NCI-H774 (cell line): ENCODE results near the gene SNX33.

Source experiments
- DNase-seq: peaks from one replicate; lab custom pipeline; 2025; lab: John Stamatoyannopoulos, UW

SNX33 gene

GRCh38 chr15:75641179-75641503 lies 6.6 kb upstream of the SNX33 start:
- no peak for DNase-seq

DNA sequence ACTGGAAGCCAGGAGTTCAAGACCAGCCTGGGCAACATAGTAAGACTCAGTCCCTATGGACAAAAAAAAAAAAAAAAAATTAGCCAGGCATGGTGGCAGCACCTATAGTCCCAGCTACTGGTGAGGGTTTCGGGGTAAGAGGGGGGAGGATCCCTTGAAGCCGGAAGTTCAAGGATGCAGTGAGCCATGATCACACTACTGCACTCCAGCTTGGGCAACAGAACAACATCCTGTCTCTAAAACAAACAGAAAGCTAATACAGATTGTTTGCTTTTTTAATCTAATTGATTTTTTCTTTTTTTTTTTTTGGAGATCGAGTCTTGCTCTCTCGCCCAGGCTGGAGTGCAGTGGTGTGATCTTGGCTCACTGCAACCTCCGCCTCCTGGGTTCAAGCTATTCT lies 6.1 kb upstream of the SNX33 start:
- no peak for DNase-seq

DNA sequence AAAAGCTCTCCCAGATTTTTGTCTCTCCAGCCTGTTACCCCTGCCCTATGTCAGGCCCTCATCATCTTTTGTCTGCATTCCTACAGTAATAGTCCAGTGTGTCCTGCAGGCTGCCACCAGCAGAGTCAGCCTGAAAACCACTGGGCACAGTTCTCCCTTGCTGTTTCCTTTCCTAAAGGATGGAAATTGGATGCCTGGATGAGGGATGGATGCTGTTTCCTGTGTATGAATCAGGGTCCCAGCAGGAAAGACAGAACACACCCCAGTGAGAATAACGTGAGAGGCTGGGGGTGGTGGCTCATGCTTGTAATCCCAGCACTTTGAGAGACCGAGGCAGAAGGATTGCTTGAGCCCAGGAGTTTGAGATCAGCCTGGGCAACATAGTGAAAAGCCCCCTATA lies 3.3 kb upstream of the SNX33 start:
- DNase-seq, result no peak

GRCh38 chr15:75646112-75646943 lies 1.4 kb upstream of the SNX33 start:
- DNase-seq, result no peak

DNA sequence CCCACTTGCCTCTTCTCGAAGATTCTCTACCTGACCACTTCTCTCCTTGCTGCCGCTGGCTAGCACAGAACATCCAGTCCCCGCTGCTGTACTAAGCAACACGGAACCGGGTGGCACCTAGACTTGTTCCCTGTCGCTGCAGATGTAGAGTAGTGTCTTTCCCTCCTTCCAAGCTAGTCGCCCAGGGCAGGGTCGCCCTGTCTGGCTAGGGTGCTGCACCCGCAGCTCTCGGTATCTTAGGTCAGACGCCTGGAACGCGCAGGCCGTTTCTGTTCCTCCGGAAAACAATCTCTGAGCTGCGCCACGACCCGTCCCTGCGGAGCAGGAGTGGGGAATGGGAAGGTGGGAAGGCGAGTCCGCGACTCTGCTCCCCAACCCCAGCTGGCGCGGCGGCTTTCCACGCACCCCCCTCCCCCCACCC lies 758 bp upstream of the SNX33 start:
- DNase-seq, result no peak

DNA sequence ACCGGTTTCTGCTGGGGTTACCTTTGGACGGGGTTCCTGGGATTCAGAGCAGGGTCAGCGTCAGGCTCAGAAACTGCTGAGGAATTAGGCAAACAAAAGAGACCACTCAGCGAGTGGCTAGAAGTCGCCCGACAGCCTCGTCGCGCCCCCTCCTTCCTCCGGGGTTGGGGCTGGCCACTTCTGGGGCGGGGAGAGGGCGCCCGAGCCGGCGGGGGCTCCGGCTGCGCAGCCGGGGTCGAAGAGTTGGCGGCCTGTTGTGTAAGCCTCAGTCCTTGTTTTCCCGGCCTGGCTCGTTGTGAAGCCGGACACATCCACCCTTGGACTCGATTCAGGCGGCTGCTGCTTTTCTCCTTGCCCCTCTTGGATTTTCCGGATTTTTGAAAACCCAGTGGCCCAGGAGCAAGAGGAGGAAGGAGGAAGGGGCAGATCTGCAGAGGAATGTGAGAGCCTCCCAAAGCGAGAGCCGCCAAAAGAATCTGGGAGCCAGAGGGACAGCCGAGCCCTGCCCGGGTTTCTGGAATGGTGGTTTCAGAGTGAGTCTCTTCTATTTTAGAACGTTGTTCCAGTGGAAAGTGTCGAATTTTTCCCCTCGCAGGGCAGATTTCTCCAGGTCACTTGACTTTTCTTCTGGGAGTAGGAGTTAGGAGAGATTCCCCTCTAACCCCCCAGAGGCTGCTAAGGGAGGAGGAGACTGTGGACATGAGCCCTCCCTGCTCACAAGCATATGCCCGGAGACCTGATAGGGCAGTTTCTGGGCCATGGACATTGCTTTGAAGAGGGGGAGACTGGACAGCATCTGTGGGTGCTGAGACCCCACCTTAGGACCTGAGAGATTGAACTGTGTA lies 666 bp downstream of the SNX33 start:
- no peak for DNase-seq

DNA sequence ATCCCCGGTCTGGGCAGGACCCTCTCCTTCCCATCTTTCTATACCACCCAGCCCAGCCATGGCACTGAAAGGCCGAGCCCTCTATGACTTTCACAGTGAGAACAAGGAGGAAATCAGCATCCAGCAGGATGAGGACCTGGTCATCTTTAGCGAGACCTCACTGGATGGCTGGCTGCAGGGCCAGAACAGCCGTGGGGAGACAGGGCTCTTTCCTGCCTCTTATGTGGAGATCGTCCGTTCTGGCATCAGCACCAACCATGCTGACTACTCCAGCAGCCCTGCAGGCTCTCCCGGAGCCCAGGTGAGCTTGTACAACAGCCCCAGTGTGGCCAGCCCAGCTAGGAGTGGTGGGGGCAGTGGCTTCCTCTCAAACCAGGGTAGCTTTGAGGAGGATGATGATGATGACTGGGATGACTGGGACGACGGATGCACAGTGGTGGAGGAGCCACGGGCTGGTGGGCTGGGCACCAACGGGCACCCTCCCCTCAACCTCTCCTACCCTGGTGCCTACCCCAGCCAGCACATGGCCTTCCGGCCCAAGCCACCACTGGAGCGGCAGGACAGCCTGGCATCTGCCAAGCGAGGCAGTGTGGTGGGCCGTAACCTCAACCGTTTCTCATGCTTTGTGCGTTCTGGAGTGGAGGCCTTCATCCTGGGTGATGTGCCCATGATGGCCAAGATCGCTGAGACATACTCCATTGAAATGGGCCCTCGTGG lies 1.5 kb downstream of the SNX33 start:
- DNase-seq, result no peak

DNA sequence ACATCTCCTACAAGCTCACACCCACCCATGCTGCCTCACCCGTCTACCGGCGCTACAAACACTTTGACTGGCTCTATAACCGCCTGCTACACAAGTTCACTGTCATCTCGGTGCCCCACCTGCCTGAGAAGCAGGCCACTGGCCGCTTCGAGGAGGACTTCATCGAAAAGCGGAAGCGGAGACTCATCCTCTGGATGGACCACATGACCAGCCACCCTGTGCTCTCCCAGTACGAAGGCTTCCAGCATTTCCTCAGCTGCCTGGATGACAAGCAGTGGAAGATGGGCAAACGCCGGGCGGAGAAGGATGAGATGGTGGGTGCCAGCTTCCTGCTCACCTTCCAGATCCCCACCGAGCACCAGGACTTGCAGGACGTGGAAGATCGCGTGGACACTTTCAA lies 2.1 kb downstream of the SNX33 start:
- DNase-seq, result no peak

- no peak for DNase-seq
Observed at GRCh38 chr15:75650908-75651809, 3.4 kb downstream of the SNX33 start.

GRCh38 chr15:75651810-75652543 lies 4.3 kb downstream of the SNX33 start:
- DNase-seq, result no peak

- no peak for DNase-seq
Observed at GRCh38 chr15:75653347-75653913, 5.7 kb downstream of the SNX33 start.

GRCh38 chr15:75654201-75654907 lies 6.6 kb downstream of the SNX33 start:
- DNase-seq, result no peak

DNA sequence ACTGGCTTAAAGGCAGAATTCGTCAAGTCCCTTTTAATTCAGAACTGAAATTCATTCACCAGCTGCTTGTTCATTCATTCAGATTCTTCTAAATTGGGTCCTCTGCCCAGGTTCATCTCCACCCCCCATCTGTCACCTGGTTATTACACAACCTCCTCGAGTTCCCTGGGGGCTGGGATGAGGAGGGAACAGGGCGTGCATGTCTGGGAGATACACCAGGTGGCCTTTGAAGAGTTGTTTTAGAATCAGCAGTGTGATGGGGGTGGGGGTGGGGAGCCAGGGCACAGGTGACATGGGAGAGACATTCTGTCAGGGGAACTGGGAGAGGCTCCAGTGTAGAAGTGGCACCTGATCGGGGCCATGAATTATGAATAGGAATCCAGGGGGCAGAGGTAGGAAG lies 8.2 kb downstream of the SNX33 start:
- DNase-seq, result no peak

DNA sequence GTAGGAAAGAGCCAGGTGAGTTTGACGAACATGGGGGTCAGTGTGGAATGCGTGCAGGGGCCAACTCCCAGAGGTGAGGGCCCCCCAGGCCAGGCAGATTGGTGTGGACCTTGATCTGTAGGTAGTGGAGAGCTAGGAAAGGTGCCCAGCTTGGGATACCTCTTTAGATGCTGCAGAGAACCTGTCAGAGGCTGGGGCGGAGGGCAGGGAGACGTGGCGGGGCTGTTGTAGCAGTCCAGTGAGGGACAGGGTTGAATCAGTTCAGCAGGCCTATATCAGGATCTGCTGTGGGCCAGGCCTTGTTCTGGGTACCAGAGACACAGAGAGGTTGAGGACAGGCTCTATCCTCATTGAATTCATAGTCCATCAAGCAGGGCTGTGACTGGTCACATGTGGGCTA lies 8.6 kb downstream of the SNX33 start:
- DNase-seq, result no peak

- DNase-seq, result no peak
Observed at GRCh38 chr15:75656813-75657212, 9.1 kb downstream of the SNX33 start.

DNA sequence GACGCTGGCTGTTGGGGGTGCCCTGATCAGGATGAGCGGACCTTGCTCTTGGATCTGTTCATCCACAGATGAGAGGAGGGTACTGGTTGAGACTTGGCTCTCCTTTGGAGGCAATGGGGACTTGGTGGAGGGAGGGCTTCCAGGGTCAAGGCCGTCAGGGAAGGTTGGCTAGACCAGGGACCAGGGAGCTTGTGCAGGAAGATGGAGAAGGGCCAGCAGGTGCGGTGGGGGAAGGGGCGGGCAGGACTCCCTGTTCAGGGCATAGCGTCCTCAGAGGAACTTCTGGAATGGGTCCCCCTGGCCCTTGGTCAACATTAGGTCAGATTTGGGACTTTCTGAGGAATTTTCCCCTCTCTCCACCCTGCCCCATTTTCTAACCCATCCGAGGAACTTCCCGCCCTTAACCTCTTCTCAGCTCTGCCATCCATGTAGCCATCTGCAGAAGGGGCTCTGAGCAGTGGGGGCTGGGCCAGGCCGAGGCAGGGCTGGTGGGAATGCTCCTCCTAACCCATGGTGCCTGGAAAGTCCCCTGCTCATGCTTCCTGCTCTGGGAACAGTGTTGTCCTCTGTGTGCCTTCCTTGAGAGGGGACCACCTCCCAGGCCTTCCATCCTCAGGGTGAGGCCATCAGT lies 11.5 kb downstream of the SNX33 start:
- DNase-seq, result no peak

DNA sequence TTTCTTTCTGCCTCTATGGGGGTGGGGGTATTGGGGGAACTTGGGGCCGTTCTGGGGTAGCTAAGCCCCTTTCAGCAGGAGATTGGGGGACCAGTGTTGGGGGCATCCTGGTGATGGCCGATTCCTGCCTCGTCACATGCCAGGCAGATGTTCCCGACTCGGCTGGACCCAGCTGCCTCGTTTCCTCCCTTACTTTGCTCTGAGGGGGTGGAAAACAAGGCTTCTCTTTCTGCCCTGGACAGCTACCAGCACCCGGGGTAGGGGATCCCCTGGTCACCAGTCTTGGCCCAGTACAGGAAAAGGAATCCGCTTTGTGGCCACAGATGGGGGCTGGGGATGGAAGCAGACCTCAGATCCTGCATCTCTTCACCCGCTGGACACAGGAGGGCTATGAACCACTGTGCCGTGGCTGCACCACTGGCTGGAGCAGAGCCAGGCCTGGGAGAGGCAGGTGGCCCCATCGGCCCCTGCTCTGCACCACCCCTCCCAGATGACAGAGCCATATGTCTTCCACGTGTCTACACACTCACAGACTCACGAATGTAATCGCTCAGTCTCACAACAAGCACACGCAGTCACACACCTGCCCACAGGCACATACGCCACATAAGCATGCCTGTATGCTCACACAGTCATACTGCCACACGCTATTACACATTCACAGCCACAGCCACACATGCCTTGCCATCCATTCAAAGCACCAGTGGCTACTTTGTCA lies 12.4 kb downstream of the SNX33 start:
- no peak for DNase-seq

- DNase-seq, result no peak
Observed at GRCh38 chr15:75661100-75661755, 13.5 kb downstream of the SNX33 start.
